ENCODE measurements around the gene SYNGR3.
"Not testable (repeated sequence)": the region's sequence is repeated elsewhere in the genome, so short reads cannot be mapped to it uniquely, and the experiment has no call there.

Gene SYNGR3

GRCh38 chr16:2009164-2009711, 19.5 kb downstream of the SYNGR3 start:
- DNase-seq = no peak

DNA sequence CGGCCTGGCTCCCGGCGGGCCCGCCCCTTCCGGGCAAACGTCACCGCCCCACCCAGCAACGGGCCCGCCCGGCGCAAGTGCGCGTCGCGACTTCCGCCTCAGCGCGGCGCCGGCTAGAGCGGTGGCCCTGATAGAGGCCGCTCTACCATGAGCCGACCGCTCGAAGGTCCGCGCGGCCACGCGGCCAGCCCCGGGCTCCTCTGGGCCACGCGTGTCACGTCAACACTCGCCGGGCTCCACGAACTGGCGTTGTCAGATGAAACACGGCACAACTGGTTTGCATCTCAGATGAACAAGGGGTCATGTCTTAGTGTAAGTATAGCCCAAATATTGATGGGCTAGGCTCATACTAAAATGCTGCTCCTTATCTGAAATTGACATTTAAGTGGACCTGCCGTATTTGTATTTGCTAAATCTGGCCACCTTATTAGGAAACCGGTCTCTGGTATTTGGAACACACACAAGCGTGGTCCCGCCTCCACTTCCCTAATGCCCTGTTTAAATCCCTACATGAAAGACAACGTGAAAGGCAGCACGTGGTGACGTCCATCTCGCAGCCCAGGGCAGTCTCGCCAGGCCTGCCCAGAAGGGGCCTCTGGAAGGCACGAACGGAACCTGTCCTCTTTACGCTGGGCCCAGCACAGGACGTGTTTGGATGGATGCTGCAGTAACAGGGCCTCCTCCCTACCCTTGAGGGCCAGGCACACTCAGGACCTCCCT, 20.2 kb downstream of the SYNGR3 start, which contains the start of gene ZNF598:
Gene ZNF598, minus strand, starts transcription at position 31 of the 720 bp plus-strand sequence.
- peak; percentile 49 to 73 (median 62) for DNase-seq

GRCh38 chr16:2011726-2012125, 22.0 kb downstream of the SYNGR3 start:
- not testable (repeated sequence) for DNase-seq

DNA sequence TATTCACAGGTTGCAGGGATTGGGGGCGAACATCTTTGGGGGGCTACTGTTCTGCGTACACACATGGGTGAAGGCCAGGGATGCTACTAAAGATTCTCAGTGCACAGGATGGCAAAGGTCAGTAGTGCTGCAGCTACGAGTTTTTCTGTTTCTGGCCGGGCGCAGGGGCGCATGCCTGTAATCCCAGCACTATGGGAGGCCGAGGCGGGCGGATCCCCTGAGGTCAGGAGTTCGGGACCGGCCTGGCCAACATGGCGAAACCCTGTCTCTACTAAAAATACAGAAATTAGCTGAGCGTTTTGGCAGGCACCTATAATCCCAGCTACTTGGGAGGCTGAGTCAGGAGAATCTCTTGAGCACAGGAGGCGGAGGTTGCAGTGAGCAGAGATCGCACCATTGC, 23.8 kb downstream of the SYNGR3 start:
- no peak for DNase-seq

DNA sequence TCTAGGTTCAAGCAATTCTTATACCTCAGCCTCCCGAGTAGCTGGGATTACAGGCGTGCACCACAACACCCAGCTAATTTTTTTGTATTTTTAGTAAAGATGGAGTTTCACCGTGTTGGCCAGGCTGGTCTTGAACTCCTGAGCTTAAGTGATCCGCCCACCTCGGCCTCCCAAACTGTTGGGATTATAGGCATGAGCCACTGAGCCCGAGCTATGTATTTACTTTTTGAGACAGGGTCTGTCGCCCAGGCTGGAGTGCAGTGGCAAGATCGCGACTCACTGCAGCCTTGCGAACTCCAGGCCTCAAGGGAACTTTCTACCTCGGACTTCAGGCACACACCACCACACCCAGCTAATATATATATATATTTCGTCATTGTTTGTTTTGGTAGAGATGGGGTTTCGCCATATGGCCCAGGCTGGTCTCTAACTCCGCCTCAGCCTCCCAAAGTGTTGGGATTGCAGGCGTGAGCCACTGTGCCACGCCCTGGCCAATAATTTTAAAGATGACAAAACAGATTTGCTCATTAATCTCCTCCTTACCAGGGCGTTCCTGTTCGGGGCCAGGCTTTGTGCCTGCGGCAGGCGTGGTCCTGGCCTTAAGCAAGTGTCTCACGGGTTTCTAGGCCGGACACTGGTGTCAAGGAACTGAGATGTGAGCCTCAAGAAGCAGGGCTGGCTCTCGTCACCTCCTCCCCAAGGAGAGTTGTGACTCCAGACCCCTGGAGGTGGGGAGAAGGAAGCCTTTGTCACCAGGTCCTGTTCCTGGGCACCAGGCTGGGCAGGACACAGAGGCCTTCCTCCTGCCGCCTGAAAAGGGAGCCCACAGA, 25.6 kb downstream of the SYNGR3 start:
- no peak for DNase-seq

GRCh38 chr16:2015947-2016208, 26.1 kb downstream of the SYNGR3 start:
- DNase-seq = no peak

GRCh38 chr16:2016407-2016922, 26.7 kb downstream of the SYNGR3 start:
- no peak for DNase-seq

DNA sequence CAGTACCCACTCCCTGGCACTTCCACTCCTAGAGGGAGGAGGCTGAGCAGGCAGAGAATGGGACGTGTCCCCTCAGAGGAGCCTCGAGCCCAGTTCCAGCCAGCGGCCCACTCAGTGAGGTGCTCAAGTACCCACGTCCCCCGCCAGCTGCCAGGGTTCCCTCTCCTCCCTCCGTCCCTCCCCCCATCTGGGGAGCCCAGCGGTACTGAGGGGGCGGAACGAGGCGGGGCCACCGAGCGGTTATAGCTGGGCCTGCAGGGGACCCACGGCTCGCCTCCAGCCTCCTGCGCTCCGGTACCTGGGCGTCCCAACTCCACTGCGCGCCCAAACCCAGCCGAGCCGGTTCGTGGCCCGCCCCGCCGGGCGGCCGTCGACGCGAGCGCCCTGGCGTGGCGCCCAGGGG, 29.7 kb downstream of the SYNGR3 start, which contains the start of gene NPW:
Gene NPW, plus strand, starts transcription at position 268 of the 403 bp plus-strand sequence.
- DNase-seq = no peak

DNA sequence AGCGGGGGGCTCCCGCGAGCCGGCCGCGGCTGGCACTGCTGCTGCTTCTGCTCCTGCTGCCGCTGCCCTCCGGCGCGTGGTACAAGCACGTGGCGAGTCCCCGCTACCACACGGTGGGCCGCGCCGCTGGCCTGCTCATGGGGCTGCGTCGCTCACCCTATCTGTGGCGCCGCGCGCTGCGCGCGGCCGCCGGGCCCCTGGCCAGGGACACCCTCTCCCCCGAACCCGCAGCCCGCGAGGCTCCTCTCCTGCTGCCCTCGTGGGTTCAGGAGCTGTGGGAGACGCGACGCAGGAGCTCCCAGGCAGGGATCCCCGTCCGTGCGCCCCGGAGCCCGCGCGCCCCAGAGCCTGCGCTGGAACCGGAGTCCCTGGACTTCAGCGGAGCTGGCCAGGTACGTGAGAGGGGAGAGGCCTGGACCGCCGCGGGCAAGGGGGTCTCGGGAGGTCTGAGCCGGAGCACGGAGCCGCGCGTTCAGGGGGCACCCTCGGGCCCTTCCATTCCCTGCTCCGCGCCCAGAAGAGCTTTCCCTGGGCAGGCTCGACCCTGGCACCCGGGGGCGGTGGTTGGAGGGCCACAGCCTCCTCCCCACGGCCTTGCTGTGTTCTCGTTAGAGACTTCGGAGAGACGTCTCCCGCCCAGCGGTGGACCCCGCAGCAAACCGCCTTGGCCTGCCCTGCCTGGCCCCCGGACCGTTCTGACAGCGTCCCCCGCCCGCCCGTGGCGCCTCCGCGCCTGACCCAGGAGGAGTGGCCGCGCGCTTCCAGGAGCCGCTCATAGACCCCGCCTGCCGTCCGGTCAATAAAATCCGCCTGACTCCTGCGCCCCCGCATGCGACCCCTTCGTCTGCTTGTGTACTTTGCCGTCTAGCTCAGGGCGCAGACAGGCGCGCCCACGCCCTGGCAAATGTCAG, 30.4 kb downstream of the SYNGR3 start:
- DNase-seq = no peak

DNA sequence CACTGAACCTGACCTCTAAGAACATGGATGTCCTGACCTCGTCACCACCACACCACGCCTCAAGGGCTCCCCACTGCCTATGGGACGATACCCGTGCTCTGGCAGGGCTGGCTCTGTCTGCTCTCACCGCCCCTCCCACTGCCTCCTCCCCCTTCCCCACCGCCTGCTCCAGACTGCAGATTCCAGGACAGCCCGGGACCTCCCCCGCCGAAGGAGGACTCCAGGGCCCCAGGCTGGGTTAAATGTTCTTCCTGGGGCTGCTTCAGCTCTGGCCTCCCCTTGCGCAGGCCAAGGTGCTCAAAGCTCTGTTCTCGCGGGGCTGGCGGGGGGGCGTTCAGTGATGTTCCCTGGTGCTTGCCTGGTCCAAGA, 32.9 kb downstream of the SYNGR3 start:
- DNase-seq = no peak

DNA sequence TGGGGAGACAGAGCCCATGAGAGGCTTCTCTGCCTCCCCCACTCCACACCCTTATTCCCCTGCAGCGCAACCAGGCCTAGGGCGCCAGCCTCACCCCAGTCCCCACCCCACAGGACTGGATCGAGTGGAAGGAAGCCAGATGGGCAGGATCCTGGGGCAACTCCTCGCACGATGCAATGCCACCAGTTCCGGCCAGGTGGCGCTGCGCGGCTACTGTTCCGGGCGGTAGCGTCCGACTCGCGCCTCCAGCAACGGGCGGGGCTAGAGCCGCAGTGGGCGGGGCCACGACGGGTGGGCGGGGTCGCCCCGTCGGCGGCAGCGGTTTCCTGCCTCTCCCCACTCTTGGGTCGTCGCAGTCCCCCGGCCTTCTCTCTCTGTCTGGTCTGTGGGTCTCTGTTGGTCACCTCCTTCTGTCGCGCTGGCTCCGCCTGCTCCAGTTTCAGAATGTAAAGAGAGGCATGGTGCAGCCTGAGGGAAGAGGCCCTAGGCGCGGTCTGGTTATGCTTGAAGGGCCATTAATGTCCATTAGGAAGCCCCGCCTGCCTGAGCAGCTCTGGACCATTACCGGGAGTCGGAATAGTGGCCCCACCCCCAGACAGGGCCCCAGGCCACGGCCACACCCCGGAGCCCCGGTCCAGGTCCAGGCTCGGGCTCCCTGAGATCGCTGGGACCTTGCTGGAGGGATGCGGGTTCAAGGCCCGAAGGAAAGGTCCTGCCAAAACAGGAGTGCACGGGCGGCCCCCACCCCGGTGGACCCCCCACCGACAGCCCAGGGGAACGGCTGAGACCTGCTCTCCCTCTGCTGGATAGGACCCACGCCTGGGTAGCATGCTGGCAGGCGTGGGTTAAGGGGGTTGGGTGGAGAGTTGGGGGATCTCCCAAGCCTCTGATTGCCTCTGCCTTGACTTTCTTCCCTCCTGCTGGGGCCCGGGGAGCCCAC, 33.6 kb downstream of the SYNGR3 start:
- peak; percentile 89 to 96 (median 96) for DNase-seq

DNA sequence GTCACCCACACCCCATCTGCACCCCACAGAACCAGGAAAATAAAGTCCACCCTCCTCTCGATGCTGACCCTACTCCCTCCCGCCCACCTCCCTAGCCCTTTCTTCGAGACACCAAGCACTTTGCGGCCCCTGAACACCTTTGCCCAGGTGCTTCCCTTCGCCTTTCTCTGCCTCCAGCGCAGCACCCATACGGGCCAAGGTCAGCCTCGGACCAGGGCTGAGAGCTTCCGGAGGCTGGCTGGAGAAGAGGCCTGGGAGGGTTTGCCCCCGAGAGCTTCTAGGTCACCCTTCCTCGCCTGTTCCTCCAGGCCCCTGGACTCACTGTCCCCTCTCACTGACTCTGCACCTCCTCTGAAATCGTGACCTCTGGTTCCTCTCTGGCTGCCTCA, 34.3 kb downstream of the SYNGR3 start:
- DNase-seq = no peak

GRCh38 chr16:2025251-2025650, 35.5 kb downstream of the SYNGR3 start:
- no peak for DNase-seq

- no peak for DNase-seq
These were observed 36.2 kb downstream of the SYNGR3 start for GRCh38 chr16:2025878-2026460.

GRCh38 chr16:2026461-2027023, 36.8 kb downstream of the SYNGR3 start, which contains the start of gene NHERF2:
Gene NHERF2, plus strand, starts transcription at chr16:2026902. Its CDS starts 104 bp downstream, at chr16:2027006.
- peak in 1 of 4 experiments; percentile 26 for DNase-seq

DNA sequence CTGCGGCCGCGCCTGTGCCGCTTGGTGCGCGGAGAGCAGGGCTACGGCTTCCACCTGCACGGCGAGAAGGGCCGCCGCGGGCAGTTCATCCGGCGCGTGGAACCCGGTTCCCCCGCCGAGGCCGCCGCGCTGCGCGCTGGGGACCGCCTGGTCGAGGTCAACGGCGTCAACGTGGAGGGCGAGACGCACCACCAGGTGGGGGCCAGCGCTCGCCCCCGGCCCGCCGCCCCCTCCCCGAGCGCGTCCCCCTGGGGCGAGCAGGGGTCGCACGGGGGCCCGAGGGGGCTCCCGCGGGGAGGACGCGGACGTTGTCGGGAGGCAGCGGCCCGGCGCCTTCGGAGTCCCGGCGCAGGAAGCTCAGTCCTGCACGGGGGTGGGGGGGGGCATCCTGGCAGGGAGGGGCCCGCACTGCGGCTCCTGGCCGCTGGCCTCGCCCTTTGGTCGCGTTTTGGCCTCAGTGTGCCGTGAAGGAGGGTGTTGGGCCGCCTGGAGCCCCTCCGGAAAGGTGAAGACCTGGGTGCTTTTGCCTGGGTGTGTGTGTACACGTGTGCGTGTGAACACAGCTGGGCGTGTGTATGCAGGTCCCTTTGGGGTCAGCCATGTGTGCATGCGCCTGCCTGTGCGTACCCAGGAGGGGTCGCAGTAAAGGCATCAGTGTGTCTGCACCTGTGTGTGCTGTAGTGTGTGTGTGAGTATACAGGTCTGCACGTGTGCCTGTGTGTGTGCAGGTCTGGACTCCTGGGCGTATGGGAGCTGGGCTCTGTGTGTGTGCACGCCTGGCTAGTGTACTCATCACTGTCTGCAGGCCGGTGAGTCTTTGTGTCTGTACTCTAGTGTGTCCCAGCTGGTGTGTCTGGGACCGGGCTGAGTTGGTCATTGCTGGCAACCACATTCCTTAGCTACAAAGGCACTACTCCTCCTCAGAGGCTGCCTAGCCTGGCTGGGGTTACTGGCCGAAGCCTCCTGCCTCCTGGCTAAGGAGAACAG, 37.5 kb downstream of the SYNGR3 start:
- no peak for DNase-seq

- DNase-seq = no peak
These were observed 38.4 kb downstream of the SYNGR3 start for GRCh38 chr16:2028146-2028545.

GRCh38 chr16:2028620-2029220, 39.0 kb downstream of the SYNGR3 start:
- DNase-seq = no peak

GRCh38 chr16:2029350-2029749, 39.6 kb downstream of the SYNGR3 start:
- no peak for DNase-seq

Measured in activated CD4-positive, CD25-positive, alpha-beta regulatory T cell (primary cell).